ENCODE results near the gene ASPSCR1. TPM values are rescaled to one million over a fixed set of nuclear protein-coding genes. Genes with fewer than 3 reads are reported as not detected.
"Not testable (repeated sequence)": the region's sequence is repeated elsewhere in the genome, so short reads cannot be mapped to it uniquely, and the experiment has no call there.

The ASPSCR1 gene
- total RNA-seq, 1 experiment from 2014 or later, result 60.4 TPM

- TF ChIP-seq, protein P1, sequence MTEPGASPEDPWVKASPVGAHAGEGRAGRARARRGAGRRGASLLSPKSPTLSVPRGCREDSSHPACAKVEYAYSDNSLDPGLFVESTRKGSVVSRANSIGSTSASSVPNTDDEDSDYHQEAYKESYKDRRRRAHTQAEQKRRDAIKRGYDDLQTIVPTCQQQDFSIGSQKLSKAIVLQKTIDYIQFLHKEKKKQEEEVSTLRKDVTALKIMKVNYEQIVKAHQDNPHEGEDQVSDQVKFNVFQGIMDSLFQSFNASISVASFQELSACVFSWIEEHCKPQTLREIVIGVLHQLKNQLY (CRISPR knock-in tag; IDR thresholded peaks at IDR 0.05), result no peak
- TF ChIP-seq, protein P2, sequence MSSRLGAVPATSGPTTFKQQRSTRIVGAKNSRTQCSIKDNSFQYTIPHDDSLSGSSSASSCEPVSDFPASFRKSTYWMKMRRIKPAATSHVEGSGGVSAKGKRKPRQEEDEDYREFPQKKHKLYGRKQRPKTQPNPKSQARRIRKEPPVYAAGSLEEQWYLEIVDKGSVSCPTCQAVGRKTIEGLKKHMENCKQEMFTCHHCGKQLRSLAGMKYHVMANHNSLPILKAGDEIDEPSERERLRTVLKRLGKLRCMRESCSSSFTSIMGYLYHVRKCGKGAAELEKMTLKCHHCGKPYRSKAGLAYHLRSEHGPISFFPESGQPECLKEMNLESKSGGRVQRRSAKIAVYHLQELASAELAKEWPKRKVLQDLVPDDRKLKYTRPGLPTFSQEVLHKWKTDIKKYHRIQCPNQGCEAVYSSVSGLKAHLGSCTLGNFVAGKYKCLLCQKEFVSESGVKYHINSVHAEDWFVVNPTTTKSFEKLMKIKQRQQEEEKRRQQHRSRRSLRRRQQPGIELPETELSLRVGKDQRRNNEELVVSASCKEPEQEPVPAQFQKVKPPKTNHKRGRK (CRISPR knock-in tag; IDR thresholded peaks at IDR 0.05; ENCODE audit: borderline replicate concordance), result no peak
- no peak for TF ChIP-seq NR3C1 (CRISPR knock-in tag; conservative IDR thresholded peaks at IDR 0.05; ENCODE audit: low read depth)
- TF ChIP-seq, protein P3, sequence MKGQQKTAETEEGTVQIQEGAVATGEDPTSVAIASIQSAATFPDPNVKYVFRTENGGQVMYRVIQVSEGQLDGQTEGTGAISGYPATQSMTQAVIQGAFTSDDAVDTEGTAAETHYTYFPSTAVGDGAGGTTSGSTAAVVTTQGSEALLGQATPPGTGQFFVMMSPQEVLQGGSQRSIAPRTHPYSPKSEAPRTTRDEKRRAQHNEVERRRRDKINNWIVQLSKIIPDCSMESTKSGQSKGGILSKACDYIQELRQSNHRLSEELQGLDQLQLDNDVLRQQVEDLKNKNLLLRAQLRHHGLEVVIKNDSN (CRISPR knock-in tag; IDR thresholded peaks at IDR 0.05), result no peak
- TF ChIP-seq FOXK1 (CRISPR knock-in tag; IDR thresholded peaks at IDR 0.05), result no peak
- TF ChIP-seq ERG (CRISPR knock-in tag; IDR thresholded peaks at IDR 0.05), result no peak
Observed at GRCh38 chr17:82037889-82038195, 60.4 kb downstream of the ASPSCR1 start (continued).

DNA sequence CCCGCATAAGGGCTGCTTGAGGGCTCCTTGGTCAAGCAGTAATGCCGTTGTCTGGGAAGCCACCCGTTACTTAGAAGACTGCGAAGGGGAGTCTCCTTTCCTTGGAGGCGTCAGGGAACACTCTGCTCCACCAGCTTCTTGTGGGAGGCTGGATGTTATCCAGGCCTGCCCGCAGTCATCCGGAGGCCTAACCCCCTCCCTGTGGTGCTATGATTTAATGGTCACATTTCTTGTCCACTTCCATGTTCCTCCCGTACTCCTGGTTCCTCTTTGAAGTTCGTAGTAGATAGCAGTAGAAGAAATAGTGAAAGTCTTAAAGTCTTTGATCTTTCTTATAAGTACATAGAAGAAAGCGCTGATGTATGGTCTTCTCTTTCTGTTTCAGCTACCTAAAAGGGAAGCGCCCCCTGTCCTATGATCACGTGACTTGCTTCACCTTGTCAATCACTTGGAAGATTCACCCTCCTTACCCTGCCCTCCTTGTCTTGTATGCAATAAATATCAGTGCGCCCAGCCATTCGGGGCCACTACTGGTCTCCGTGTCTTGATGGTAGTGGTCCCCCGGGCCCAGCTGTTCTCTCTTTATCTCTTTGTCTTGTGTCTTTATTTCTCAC is 61.5 kb downstream of the ASPSCR1 start:
- ATAC-seq; H3K27ac Mint-ChIP-seq; POLR2A ChIA-PET; H3K9me3 Mint-ChIP-seq; DNase-seq (ENCODE audit: low spot score); H3K4me3 Mint-ChIP-seq; H3K36me3 Mint-ChIP-seq: not testable (repeated sequence)
- peaks cover 10% of the 10 kb centered on the region for H3K27me3 Mint-ChIP-seq (ENCODE audit: low read depth)
- H3K4me1 Mint-ChIP-seq, result peaks cover 40% of the 10 kb centered on the region
- CTCF ChIA-PET, result interaction anchor here (0.8 to 2.0 kb wide), 3 partner anchors 8 to 68 kb away, joined by 3 to 16 read pairs (median 3); no protein-coding TSS in a partner anchor

- no peak overlapping the region for H3K4me3 Mint-ChIP-seq
Observed at GRCh38 chr17:82039695-82040299, 62.4 kb downstream of the ASPSCR1 start.

More at GRCh38 chr17:82039695-82040299, 62.4 kb downstream of the ASPSCR1 start:
- ChIA-PET CTCF (interaction anchor here (1.3 to 1.8 kb wide), 2 partner anchors 9 to 10 kb away, joined by 3 to 13 read pairs; no protein-coding TSS in a partner anchor), POLR2A (no interaction called here)
- Mint-ChIP-seq H3K36me3 (0 out of 2 replicates have a peak, but pooled peaks cover 6% of the 10 kb centered on the region), H3K27me3 (ENCODE audit: low read depth) (peaks cover 10% of the 10 kb centered on the region), H3K4me1 (peaks cover 40% of the 10 kb centered on the region), H3K27ac (no peak overlapping the region), H3K9me3 (no peaks in the 10 kb centered on the region)
- DNase-seq (ENCODE audit: low spot score) (no peak), ATAC-seq (no peak)
- TF ChIP-seq, protein P4, sequence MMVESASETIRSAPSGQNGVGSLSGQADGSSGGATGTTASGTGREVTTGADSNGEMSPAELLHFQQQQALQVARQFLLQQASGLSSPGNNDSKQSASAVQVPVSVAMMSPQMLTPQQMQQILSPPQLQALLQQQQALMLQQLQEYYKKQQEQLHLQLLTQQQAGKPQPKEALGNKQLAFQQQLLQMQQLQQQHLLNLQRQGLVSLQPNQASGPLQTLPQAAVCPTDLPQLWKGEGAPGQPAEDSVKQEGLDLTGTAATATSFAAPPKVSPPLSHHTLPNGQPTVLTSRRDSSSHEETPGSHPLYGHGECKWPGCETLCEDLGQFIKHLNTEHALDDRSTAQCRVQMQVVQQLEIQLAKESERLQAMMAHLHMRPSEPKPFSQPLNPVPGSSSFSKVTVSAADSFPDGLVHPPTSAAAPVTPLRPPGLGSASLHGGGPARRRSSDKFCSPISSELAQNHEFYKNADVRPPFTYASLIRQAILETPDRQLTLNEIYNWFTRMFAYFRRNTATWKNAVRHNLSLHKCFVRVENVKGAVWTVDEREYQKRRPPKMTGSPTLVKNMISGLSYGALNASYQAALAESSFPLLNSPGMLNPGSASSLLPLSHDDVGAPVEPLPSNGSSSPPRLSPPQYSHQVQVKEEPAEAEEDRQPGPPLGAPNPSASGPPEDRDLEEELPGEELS (CRISPR knock-in tag; IDR thresholded peaks at IDR 0.05), result no peak
- TF ChIP-seq HMGXB4 (CRISPR knock-in tag; IDR thresholded peaks at IDR 0.05) (no peak), SMAD4 (CRISPR knock-in tag; IDR thresholded peaks at IDR 0.05) (no peak)
- TF ChIP-seq, protein P5, sequence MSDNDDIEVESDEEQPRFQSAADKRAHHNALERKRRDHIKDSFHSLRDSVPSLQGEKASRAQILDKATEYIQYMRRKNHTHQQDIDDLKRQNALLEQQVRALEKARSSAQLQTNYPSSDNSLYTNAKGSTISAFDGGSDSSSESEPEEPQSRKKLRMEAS (CRISPR knock-in tag; IDR thresholded peaks at IDR 0.05), result no peak
